ENCODE results near the gene SPHKAP.
"Not testable (repeated sequence)": the region's sequence is repeated elsewhere in the genome, so short reads cannot be mapped to it uniquely, and the experiment has no call there.

The SPHKAP gene

GRCh38 chr2:228181098-228182019 lies at the start of gene SPHKAP:
SPHKAP (minus strand) TSS chr2:228181687; CDS start chr2:228181598, 89 bp downstream.
- DNase-seq (ENCODE audit: insufficient read length, low spot score): no peak
- FAIRE-seq: no peak

- DNase-seq (ENCODE audit: insufficient read length, low spot score) (no peak), FAIRE-seq (no peak)
These were observed 46.0 kb upstream of the SPHKAP start for GRCh38 chr2:228227466-228227865.

GRCh38 chr2:228224410-228224809 lies 42.9 kb upstream of the SPHKAP start:
- FAIRE-seq: no peak

GRCh38 chr2:228218593-228218992 lies 37.1 kb upstream of the SPHKAP start:
- not testable (repeated sequence) for DNase-seq (ENCODE audit: insufficient read length, low spot score); FAIRE-seq

More at GRCh38 chr2:228224410-228224809, 42.9 kb upstream of the SPHKAP start:
- DNase-seq (ENCODE audit: insufficient read length, low spot score): no peak

GRCh38 chr2:228197504-228197903 lies 16.0 kb upstream of the SPHKAP start:
- no peak for FAIRE-seq

GRCh38 chr2:228180181-228181097 lies 1.0 kb downstream of the SPHKAP start:
- FAIRE-seq: no peak
- DNase-seq (ENCODE audit: insufficient read length, low spot score): no peak

More at GRCh38 chr2:228197504-228197903, 16.0 kb upstream of the SPHKAP start:
- DNase-seq (ENCODE audit: insufficient read length, low spot score): no peak

- DNase-seq (ENCODE audit: insufficient read length, low spot score) (no peak), FAIRE-seq (no peak)
These were observed 14.2 kb downstream of the SPHKAP start for GRCh38 chr2:228167290-228167689.

- DNase-seq (ENCODE audit: insufficient read length, low spot score) (no peak), FAIRE-seq (no peak)
These were observed 16.8 kb downstream of the SPHKAP start for GRCh38 chr2:228164718-228165117.

- DNase-seq (ENCODE audit: insufficient read length, low spot score) (no peak), FAIRE-seq (no peak)
These were observed 23.6 kb downstream of the SPHKAP start for GRCh38 chr2:228157841-228158240.

- FAIRE-seq (no peak), DNase-seq (ENCODE audit: insufficient read length, low spot score) (no peak)
These were observed 36.5 kb downstream of the SPHKAP start for GRCh38 chr2:228144961-228145360.

GRCh38 chr2:228140934-228141528 lies 40.5 kb downstream of the SPHKAP start:
- DNase-seq (ENCODE audit: insufficient read length, low spot score): no peak
- no peak for FAIRE-seq

- no peak for DNase-seq (ENCODE audit: insufficient read length, low spot score)
- FAIRE-seq: no peak
These were observed 45.5 kb downstream of the SPHKAP start for GRCh38 chr2:228136027-228136426.

GRCh38 chr2:228135300-228135699 lies 46.2 kb downstream of the SPHKAP start:
- no peak for FAIRE-seq

GRCh38 chr2:228131833-228132232 lies 49.7 kb downstream of the SPHKAP start:
- DNase-seq (ENCODE audit: insufficient read length, low spot score) (no peak), FAIRE-seq (no peak)

More at GRCh38 chr2:228135300-228135699, 46.2 kb downstream of the SPHKAP start:
- no peak for DNase-seq (ENCODE audit: insufficient read length, low spot score)

- no peak for FAIRE-seq
- DNase-seq (ENCODE audit: insufficient read length, low spot score): no peak
These were observed 55.1 kb downstream of the SPHKAP start for GRCh38 chr2:228126401-228126800.

- DNase-seq (ENCODE audit: insufficient read length, low spot score) (no peak), FAIRE-seq (no peak)
These were observed 62.5 kb downstream of the SPHKAP start for GRCh38 chr2:228118940-228119339.

GRCh38 chr2:228107846-228108245 lies 73.6 kb downstream of the SPHKAP start:
- FAIRE-seq: no peak

GRCh38 chr2:228105526-228106250 lies 75.8 kb downstream of the SPHKAP start:
- DNase-seq (ENCODE audit: insufficient read length, low spot score) (no peak), FAIRE-seq (no peak)

More at GRCh38 chr2:228107846-228108245, 73.6 kb downstream of the SPHKAP start:
- no peak for DNase-seq (ENCODE audit: insufficient read length, low spot score)

GRCh38 chr2:228104215-228104614 lies 77.3 kb downstream of the SPHKAP start:
- DNase-seq (ENCODE audit: insufficient read length, low spot score) (no peak), FAIRE-seq (no peak)

GRCh38 chr2:228103379-228103778 lies 78.1 kb downstream of the SPHKAP start:
- FAIRE-seq: no peak
- DNase-seq (ENCODE audit: insufficient read length, low spot score): no peak

Measured in HTR-8/SVneo (cell line).